SK-N-SH (cell line): Measurements from ENCODE around the gene LYRM4. TPM values are rescaled to one million over a fixed set of nuclear protein-coding genes. Genes with fewer than 3 reads are reported as not detected.

ENCODE experiments used
- CTCF ChIA-PET: fragments of 300-600, 350-600 bp; formaldehyde crosslinking; extraction: SDS; loops from one replicate; lab custom pipeline; 2021; lab: Yijun Ruan, JAX
- POLR2A ChIA-PET: fragments of 350-600 bp; sonication (Branson Sonifier 250); formaldehyde crosslinking; extraction: SDS; loops from one replicate; lab custom pipeline; 2020; ENCODE audit warnings: antibody characterized with exemption, inconsistent platforms; lab: Yijun Ruan, JAX
- DNase-seq: peaks from one replicate; pipeline ENCODE4 v3.0.0; 2012
- H2AFZ ChIP-seq: fragments of 200-600 bp; sonication (generic); 2 replicates; pipeline ENCODE4 v1.8.1; 2016; ENCODE audit warnings: antibody characterized with exemption, mild to moderate bottlenecking, low read depth
- H3F3A ChIP-seq: fragments of 200-600 bp; sonication (generic); replicated peaks from 2 replicates; pipeline ENCODE3; 2016; ENCODE audit warnings: antibody characterized with exemption, mild to moderate bottlenecking; ENCODE audit not compliant: insufficient read depth
- H3K27ac ChIP-seq, 2 experiments: fragments of 200-500 bp in 1 of 2; fragments of 200-600 bp in 1 of 2; sonication (Bioruptor generic) in 1 of 2; sonication (generic), shearing (Covaris generic) in 1 of 2; 2 replicates each; pipeline versions ENCODE4 v1.5.1 to v1.6.1; 2014 to 2016; ENCODE audit warnings: low read depth in 2 of 2, inconsistent platforms in 1 of 2, low read length in 1 of 2, mild to moderate bottlenecking in 1 of 2, mixed read lengths in 1 of 2
- H3K27me3 ChIP-seq: fragments of 200-600 bp; sonication (generic), shearing (Covaris generic); 2 replicates; pipeline ENCODE4 v1.6.1; 2016; ENCODE audit warnings: mixed run types; ENCODE audit not compliant: insufficient read depth
- H3K36me3 ChIP-seq, 2 experiments: fragments of 200-500 bp in 1 of 2; fragments of 200-600 bp in 1 of 2; sonication (Bioruptor generic) in 1 of 2; sonication (generic) in 1 of 2; replicated peaks in 1 of 2; 2 replicates each; pipeline versions ENCODE3 to v1.5.1; 2014 to 2016; ENCODE audit warnings: low read length in 1 of 2, mild to moderate bottlenecking in 1 of 2; ENCODE audit not compliant: insufficient read depth in 2 of 2, control insufficient read depth in 1 of 2
- H3K4me1 ChIP-seq, 2 experiments: fragments of 200-500 bp in 1 of 2; fragments of 200-600 bp in 1 of 2; sonication (Bioruptor generic) in 1 of 2; sonication (generic), shearing (Covaris generic) in 1 of 2; 2 replicates each; pipeline versions ENCODE4 v1.5.1 to v1.6.1; 2014 to 2016; ENCODE audit warnings: low read depth in 1 of 2, low read length in 1 of 2, mixed run types in 1 of 2; ENCODE audit not compliant: insufficient read depth in 2 of 2, control insufficient read depth in 1 of 2
- H3K4me2 ChIP-seq: fragments of 200-600 bp; sonication (generic), shearing (Covaris generic); 2 replicates; pipeline ENCODE4 v1.6.1; 2017; ENCODE audit warnings: mixed run types
- H3K4me3 ChIP-seq, 2 experiments: fragments of 200-500 bp in 1 of 2; fragments of 200-600 bp in 1 of 2; sonication (Bioruptor generic) in 1 of 2; sonication (generic), shearing (Covaris generic) in 1 of 2; 2 replicates each; pipeline versions ENCODE4 v1.5.1 to v1.8.1; 2014 to 2016; ENCODE audit warnings: low read depth in 2 of 2, inconsistent platforms in 1 of 2, low read length in 1 of 2, mild to moderate bottlenecking in 1 of 2, mixed read lengths in 1 of 2, moderate library complexity in 1 of 2
- H3K79me2 ChIP-seq: fragments of 200-600 bp; sonication (generic); 2 replicates; pipeline ENCODE4 v1.8.1; 2017; ENCODE audit warnings: mild to moderate bottlenecking; ENCODE audit not compliant: insufficient read depth
- H3K9ac ChIP-seq: fragments of 200-600 bp; sonication (generic); 2 replicates; pipeline ENCODE4 v1.6.1; 2017; ENCODE audit warnings: mixed run types
- H3K9me2 ChIP-seq: fragments of 200-600 bp; sonication (generic); 2 replicates; pipeline ENCODE4 v1.6.1; 2017; ENCODE audit warnings: mixed run types
- H3K9me3 ChIP-seq: fragments of 200-600 bp; sonication (generic); 2 replicates; pipeline ENCODE4 v1.6.1; 2017; ENCODE audit warnings: mixed run types, mild to moderate bottlenecking, moderate library complexity
- H4K20me1 ChIP-seq: fragments of 200-600 bp; sonication (generic); 2 replicates; pipeline ENCODE4 v1.6.1; 2017; ENCODE audit warnings: mild to moderate bottlenecking, mixed run types; ENCODE audit not compliant: insufficient read depth
- CHD2 ChIP-seq: fragments of 150-350 bp; IDR thresholded peaks from 2 replicates; pipeline ENCODE4 v1.6.1; 2018; ENCODE audit warnings: low read length; ENCODE audit not compliant: partially characterized antibody
- EZH2phosphoT487 ChIP-seq: fragments of 200-600 bp; sonication (generic); IDR thresholded peaks from 2 replicates; pipeline ENCODE4 v1.6.1; 2017; ENCODE audit warnings: low read depth, mixed run types, mild to moderate bottlenecking, antibody characterized with exemption, moderate library complexity, borderline replicate concordance
- FOSL2 ChIP-seq: IDR thresholded peaks from 2 replicates; pipeline ENCODE4 v1.4.0; 2012; ENCODE audit warnings: low read depth, mild to moderate bottlenecking, moderate library complexity, borderline replicate concordance
- IRF3 ChIP-seq: fragments of 150-350 bp; IDR thresholded peaks from 2 replicates; pipeline ENCODE4 v1.6.1; 2016; ENCODE audit warnings: mild to moderate bottlenecking, low read depth, low read length
- MXI1 ChIP-seq: IDR thresholded peaks from 2 replicates; pipeline ENCODE4 v1.6.1; 2012; ENCODE audit warnings: mild to moderate bottlenecking, low read depth, low read length, improper control_type of control experiment
- NFIC ChIP-seq: IDR thresholded peaks from 2 replicates; pipeline ENCODE4 v1.4.0; 2012; ENCODE audit warnings: borderline replicate concordance
- RAD21 ChIP-seq: IDR thresholded peaks from 2 replicates; pipeline ENCODE4 v1.6.1; 2012; ENCODE audit warnings: mild to moderate bottlenecking, low read length
- TCF12 ChIP-seq: IDR thresholded peaks from 2 replicates; pipeline ENCODE4 v1.4.0; 2012
- TEAD4 ChIP-seq: IDR thresholded peaks from 2 replicates; pipeline ENCODE4 v1.4.0; 2012; ENCODE audit warnings: mild to moderate bottlenecking, borderline replicate concordance; ENCODE audit not compliant: insufficient read depth
- USF1 ChIP-seq: IDR thresholded peaks from 2 replicates; pipeline ENCODE4 v1.4.0; 2012; ENCODE audit warnings: low read depth, borderline replicate concordance
- ZBTB33 ChIP-seq: IDR thresholded peaks from 2 replicates; pipeline ENCODE4 v1.4.0; 2012; ENCODE audit warnings: low read depth, borderline replicate concordance
- WGBS: methylation state at CpG from one replicate; pipeline ENCODE4 v1.1.6; 2017; ENCODE audit warnings: low lambda C conversion rate; 5-methylcytosine and 5-hydroxymethylcytosine counted together
- polyA plus RNA-seq, 3 experiments: library from polyadenylated mRNA; depleted of rRNA; stranded (reverse); fragments of >200 nt; gene quantifications; 2 replicates each; pipeline ENCODE4 v1.2.3, GENCODE V29; 2012
- TF ChIP-seq, protein P1 (sequence below): IDR thresholded peaks from 2 replicates; pipeline ENCODE4 v1.6.1; 2012; ENCODE audit warnings: mild to moderate bottlenecking, low read depth, low read length, moderate library complexity
- TF ChIP-seq, protein P2 (sequence below): fragments of 150-350 bp; IDR thresholded peaks from 2 replicates; pipeline ENCODE4 v1.6.1; 2017; ENCODE audit warnings: antibody characterized with exemption, low read length, low read depth, borderline replicate concordance
- TF ChIP-seq, protein P3 (sequence below): IDR thresholded peaks from 2 replicates; pipeline ENCODE4; 2012

Gene LYRM4
- polyA plus RNA-seq, 1 of the 3 experiments (the other 2 are of a cell fraction): 37.2 TPM

GRCh38 chr6:5285081-5285480 is 24.3 kb upstream of the LYRM4 start:
- H3F3A ChIP-seq: no peaks in the 10 kb centered on the region
- H3K27me3 ChIP-seq: no peaks in the 10 kb centered on the region
- 97% methylated on average over 6 of the region's 6 CpGs for WGBS
- H3K9me3 ChIP-seq: no peaks in the 10 kb centered on the region
- no peak overlapping the region for H3K27ac ChIP-seq
- no peak overlapping the region for H3K4me2 ChIP-seq
- no peak for DNase-seq
- TF ChIP-seq EZH2phosphoT487 (no peak), CHD2 (no peak), ZBTB33 (no peak), IRF3 (no peak), FOSL2 (no peak), USF1 (no peak), RAD21 (no peak), TCF12 (no peak), NFIC (no peak), TEAD4 (no peak), MXI1 (no peak)
- TF ChIP-seq, protein P1, sequence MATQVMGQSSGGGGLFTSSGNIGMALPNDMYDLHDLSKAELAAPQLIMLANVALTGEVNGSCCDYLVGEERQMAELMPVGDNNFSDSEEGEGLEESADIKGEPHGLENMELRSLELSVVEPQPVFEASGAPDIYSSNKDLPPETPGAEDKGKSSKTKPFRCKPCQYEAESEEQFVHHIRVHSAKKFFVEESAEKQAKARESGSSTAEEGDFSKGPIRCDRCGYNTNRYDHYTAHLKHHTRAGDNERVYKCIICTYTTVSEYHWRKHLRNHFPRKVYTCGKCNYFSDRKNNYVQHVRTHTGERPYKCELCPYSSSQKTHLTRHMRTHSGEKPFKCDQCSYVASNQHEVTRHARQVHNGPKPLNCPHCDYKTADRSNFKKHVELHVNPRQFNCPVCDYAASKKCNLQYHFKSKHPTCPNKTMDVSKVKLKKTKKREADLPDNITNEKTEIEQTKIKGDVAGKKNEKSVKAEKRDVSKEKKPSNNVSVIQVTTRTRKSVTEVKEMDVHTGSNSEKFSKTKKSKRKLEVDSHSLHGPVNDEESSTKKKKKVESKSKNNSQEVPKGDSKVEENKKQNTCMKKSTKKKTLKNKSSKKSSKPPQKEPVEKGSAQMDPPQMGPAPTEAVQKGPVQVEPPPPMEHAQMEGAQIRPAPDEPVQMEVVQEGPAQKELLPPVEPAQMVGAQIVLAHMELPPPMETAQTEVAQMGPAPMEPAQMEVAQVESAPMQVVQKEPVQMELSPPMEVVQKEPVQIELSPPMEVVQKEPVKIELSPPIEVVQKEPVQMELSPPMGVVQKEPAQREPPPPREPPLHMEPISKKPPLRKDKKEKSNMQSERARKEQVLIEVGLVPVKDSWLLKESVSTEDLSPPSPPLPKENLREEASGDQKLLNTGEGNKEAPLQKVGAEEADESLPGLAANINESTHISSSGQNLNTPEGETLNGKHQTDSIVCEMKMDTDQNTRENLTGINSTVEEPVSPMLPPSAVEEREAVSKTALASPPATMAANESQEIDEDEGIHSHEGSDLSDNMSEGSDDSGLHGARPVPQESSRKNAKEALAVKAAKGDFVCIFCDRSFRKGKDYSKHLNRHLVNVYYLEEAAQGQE: no peak
- TF ChIP-seq, protein P2, sequence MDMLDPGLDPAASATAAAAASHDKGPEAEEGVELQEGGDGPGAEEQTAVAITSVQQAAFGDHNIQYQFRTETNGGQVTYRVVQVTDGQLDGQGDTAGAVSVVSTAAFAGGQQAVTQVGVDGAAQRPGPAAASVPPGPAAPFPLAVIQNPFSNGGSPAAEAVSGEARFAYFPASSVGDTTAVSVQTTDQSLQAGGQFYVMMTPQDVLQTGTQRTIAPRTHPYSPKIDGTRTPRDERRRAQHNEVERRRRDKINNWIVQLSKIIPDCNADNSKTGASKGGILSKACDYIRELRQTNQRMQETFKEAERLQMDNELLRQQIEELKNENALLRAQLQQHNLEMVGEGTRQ: no peak
- TF ChIP-seq, protein P3, sequence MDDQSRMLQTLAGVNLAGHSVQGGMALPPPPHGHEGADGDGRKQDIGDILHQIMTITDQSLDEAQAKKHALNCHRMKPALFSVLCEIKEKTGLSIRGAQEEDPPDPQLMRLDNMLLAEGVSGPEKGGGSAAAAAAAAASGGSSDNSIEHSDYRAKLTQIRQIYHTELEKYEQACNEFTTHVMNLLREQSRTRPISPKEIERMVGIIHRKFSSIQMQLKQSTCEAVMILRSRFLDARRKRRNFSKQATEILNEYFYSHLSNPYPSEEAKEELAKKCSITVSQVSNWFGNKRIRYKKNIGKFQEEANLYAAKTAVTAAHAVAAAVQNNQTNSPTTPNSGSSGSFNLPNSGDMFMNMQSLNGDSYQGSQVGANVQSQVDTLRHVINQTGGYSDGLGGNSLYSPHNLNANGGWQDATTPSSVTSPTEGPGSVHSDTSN: no peak
- H3K4me3 ChIP-seq: no peak overlapping the region
- H2AFZ ChIP-seq: no peak overlapping the region
- H3K36me3 ChIP-seq: no peaks in the 10 kb centered on the region
- POLR2A ChIA-PET: no interaction called here
- CTCF ChIA-PET: no interaction called here
- peaks cover 9% of the 10 kb centered on the region for H3K79me2 ChIP-seq
- no peaks in the 10 kb centered on the region for H3K9me2 ChIP-seq
- H4K20me1 ChIP-seq: peaks cover 13% of the 10 kb centered on the region
- peaks cover 0 to 3% of the 10 kb centered on the region in 2 experiments; a peak in 1 of 4 replicates for H3K4me1 ChIP-seq
- no peak overlapping the region for H3K9ac ChIP-seq
